ENCODE measurements around the gene SP2. TPM values are rescaled to one million over a fixed set of nuclear protein-coding genes. Genes with fewer than 3 reads are reported as not detected.

The SP2 gene
- polyA plus RNA-seq, 1 donor (not counting 4 experiments of a cell fraction or from before 2014, with no cell fraction given): 2.1 TPM

GRCh38 chr17:47882695-47883588, 13.1 kb upstream of the SP2 start:
- FAIRE-seq: no peak
- no peaks in the 10 kb centered on the region for H3K27me3 ChIP-seq (ENCODE audit: control insufficient read depth, extremely low read depth, insufficient read depth, low read length)
- H3K4me2 ChIP-seq (ENCODE audit: control insufficient read depth, extremely low read depth, insufficient read depth, low read depth, low read length): peak overlapping the region; percentile 41
- no peak for DNase-seq (ENCODE audit: low read depth, low spot score)
- no peaks in the 10 kb centered on the region for H3K9me3 ChIP-seq (ENCODE audit: control insufficient read depth, low read depth, low read length)
- H3K27ac ChIP-seq (ENCODE audit: control insufficient read depth, insufficient read depth, low read length): no peak overlapping the region
- dilution Hi-C loops (cut with MboI; ENCODE audit: extremely low pct_ligation_motif_present, low sequenced_read_pairs): no loop called here
- H3K36me3 ChIP-seq (ENCODE audit: control insufficient read depth in 2 of 2, extremely low read depth in 1 of 2, insufficient read depth in 2 of 2, low read length in 2 of 2): no peaks in the 10 kb centered on the region
- peak overlapping the region; percentile 14 for H2AFZ ChIP-seq (ENCODE audit: control insufficient read depth, low read length)
- H3K79me2 ChIP-seq (ENCODE audit: control insufficient read depth, insufficient read depth, low read length): no peaks in the 10 kb centered on the region
- H3K9ac ChIP-seq (ENCODE audit: control insufficient read depth, extremely low read depth, insufficient read depth, low read length): no peak overlapping the region
- H3K4me3 ChIP-seq (ENCODE audit: control insufficient read depth in 2 of 3, extremely low read depth in 1 of 3, insufficient read depth in 2 of 3, low read depth in 1 of 3, low read length in 3 of 3): no peak overlapping the region
- H4K20me1 ChIP-seq (ENCODE audit: control insufficient read depth, extremely low read depth, insufficient read depth, low read length): no peaks in the 10 kb centered on the region
- H3K9me1 ChIP-seq (ENCODE audit: control insufficient read depth, extremely low read depth, insufficient read depth, low read length): no peaks in the 10 kb centered on the region
- TF ChIP-seq EZH2 (IDR thresholded peaks at IDR 0.05; ENCODE audit: low read length): no peak
- TF ChIP-seq CTCF (optimal IDR thresholded peaks at IDR 0.05 in 1 of 3, IDR thresholded peaks at IDR 0.05 in 1 of 3, conservative IDR thresholded peaks at IDR 0.05 in 1 of 3; ENCODE audit: extremely low read depth in 1 of 3, insufficient read depth in 2 of 3, low read length in 3 of 3): no peak
- peaks cover 13% of the 10 kb centered on the region for H3K4me1 ChIP-seq (ENCODE audit: control insufficient read depth, extremely low read depth, insufficient read depth, low read length)

GRCh38 chr17:47883589-47884426, 12.2 kb upstream of the SP2 start:
- no peaks in the 10 kb centered on the region for H3K36me3 ChIP-seq (ENCODE audit: control insufficient read depth in 2 of 2, extremely low read depth in 1 of 2, insufficient read depth in 2 of 2, low read length in 2 of 2)
- H3K9ac ChIP-seq (ENCODE audit: control insufficient read depth, extremely low read depth, insufficient read depth, low read length): no peak overlapping the region
- no peak overlapping the region for H3K4me2 ChIP-seq (ENCODE audit: control insufficient read depth, extremely low read depth, insufficient read depth, low read depth, low read length)
- FAIRE-seq (no peak), DNase-seq (ENCODE audit: low read depth, low spot score) (no peak)
- no peaks in the 10 kb centered on the region for H3K27me3 ChIP-seq (ENCODE audit: control insufficient read depth, extremely low read depth, insufficient read depth, low read length)
- H3K4me3 ChIP-seq (ENCODE audit: control insufficient read depth in 2 of 3, extremely low read depth in 1 of 3, insufficient read depth in 2 of 3, low read depth in 1 of 3, low read length in 3 of 3): no peak overlapping the region
- H3K9me3 ChIP-seq (ENCODE audit: control insufficient read depth, low read depth, low read length): no peaks in the 10 kb centered on the region
- H4K20me1 ChIP-seq (ENCODE audit: control insufficient read depth, extremely low read depth, insufficient read depth, low read length): no peaks in the 10 kb centered on the region
- peaks cover 13% of the 10 kb centered on the region for H3K4me1 ChIP-seq (ENCODE audit: control insufficient read depth, extremely low read depth, insufficient read depth, low read length)
- TF ChIP-seq EZH2 (IDR thresholded peaks at IDR 0.05; ENCODE audit: low read length) (no peak), CTCF (optimal IDR thresholded peaks at IDR 0.05 in 1 of 3, IDR thresholded peaks at IDR 0.05 in 1 of 3, conservative IDR thresholded peaks at IDR 0.05 in 1 of 3; ENCODE audit: extremely low read depth in 1 of 3, insufficient read depth in 2 of 3, low read length in 3 of 3) (no peak)
- no peak overlapping the region for H3K27ac ChIP-seq (ENCODE audit: control insufficient read depth, insufficient read depth, low read length)
- dilution Hi-C loops (cut with MboI; ENCODE audit: extremely low pct_ligation_motif_present, low sequenced_read_pairs): no loop called here
- no peaks in the 10 kb centered on the region for H3K9me1 ChIP-seq (ENCODE audit: control insufficient read depth, extremely low read depth, insufficient read depth, low read length)
- H3K79me2 ChIP-seq (ENCODE audit: control insufficient read depth, insufficient read depth, low read length): no peaks in the 10 kb centered on the region
- no peak overlapping the region for H2AFZ ChIP-seq (ENCODE audit: control insufficient read depth, low read length)

Data from keratinocyte (primary cell).